NOMO-1 treated with DMSO at 0.1 percent for 48 hours (cell line): ENCODE measurements around the gene VAV1.
"Not testable (repeated sequence)": the region's sequence is repeated elsewhere in the genome, so short reads cannot be mapped to it uniquely, and the experiment has no call there.

Experiments used
- DNase-seq: peaks from one replicate; lab custom pipeline; 2025; ENCODE audit not compliant: unreplicated experiment; lab: John Stamatoyannopoulos, UW

Gene VAV1

GRCh38 chr19:6736917-6737283 lies 35.6 kb upstream of the VAV1 start:
- no peak for DNase-seq

GRCh38 chr19:6737284-6737872 lies 35.1 kb upstream of the VAV1 start, which contains the start of gene GPR108:
Gene GPR108 (minus strand): TSS chr19:6737580. CDS start chr19:6737576, 4 bp downstream.
- DNase-seq, result peak; percentile 100

GRCh38 chr19:6737873-6738786 lies 34.4 kb upstream of the VAV1 start:
- DNase-seq, result peak; percentile 86

- DNase-seq, result no peak
These were observed 33.6 kb upstream of the VAV1 start for GRCh38 chr19:6738787-6739389.

- peak; percentile 70 for DNase-seq
These were observed 33.1 kb upstream of the VAV1 start, which contains the start of gene TRIP10 for GRCh38 chr19:6739390-6739882. Gene TRIP10 (plus strand): TSS chr19:6739680. CDS start chr19:6739762, 82 bp downstream.

- DNase-seq, result no peak
These were observed 32.5 kb upstream of the VAV1 start for GRCh38 chr19:6739883-6740588.

- no peak for DNase-seq
These were observed 31.7 kb upstream of the VAV1 start for GRCh38 chr19:6740589-6741343.

GRCh38 chr19:6743066-6743465 lies 29.4 kb upstream of the VAV1 start:
- DNase-seq, result no peak

GRCh38 chr19:6743714-6744380 lies 28.7 kb upstream of the VAV1 start:
- DNase-seq, result no peak

GRCh38 chr19:6744381-6745301 lies 27.9 kb upstream of the VAV1 start:
- DNase-seq, result no peak

- no peak for DNase-seq
These were observed 26.5 kb upstream of the VAV1 start for GRCh38 chr19:6745965-6746364.

- DNase-seq, result not testable (repeated sequence)
These were observed 24.0 kb upstream of the VAV1 start for GRCh38 chr19:6748543-6748942.

GRCh38 chr19:6750062-6750461 lies 22.4 kb upstream of the VAV1 start:
- no peak for DNase-seq

GRCh38 chr19:6751189-6751588 lies 21.3 kb upstream of the VAV1 start:
- no peak for DNase-seq

GRCh38 chr19:6752256-6753177 lies 20.0 kb upstream of the VAV1 start:
- no peak for DNase-seq

GRCh38 chr19:6753178-6754031 lies 19.1 kb upstream of the VAV1 start:
- DNase-seq, result peak; percentile 82

GRCh38 chr19:6754136-6754535 lies 18.4 kb upstream of the VAV1 start:
- no peak for DNase-seq
